ENCODE measurements around the gene UBE2J1.
A peak's percentile ranks its signal among the peaks of the same experiment; 100 is the strongest.

The UBE2J1 gene

DNA sequence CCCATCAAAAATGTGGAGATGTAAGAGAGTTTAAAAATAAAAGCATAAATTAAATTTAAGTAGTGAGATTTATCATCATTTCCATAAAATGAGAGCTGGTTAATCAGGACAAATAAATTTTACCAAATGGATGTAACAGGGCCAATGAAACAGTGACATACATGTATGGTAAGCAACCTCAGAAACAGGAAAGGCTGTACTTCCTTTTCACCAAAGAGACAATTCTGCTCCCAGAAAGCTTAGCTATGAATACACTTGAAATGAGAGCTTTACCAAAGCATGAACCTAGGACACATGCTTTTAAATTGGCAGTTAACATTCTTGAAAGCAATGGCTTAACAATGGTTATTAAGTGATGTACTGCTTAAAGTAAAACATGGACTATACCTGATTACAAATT is 12.1 kb upstream of the UBE2J1 start:
- DNase-seq: no peak

DNA sequence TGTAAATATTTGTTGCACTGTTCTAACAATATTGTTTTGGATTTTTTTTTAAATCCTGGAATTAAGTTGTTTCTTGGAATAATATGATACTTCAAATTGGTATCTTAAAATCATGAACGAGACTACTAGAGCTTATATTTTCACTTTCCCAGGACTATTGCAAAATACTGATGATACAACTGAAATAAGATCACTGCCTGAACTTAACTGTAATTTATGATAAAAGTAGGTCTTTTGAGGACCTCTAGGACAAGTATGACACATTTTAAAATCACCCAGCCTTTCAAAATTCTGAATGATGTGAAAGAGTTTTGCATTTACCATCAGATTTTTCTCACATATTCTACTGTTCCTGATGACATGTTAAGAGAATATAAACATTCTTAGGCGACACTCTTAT is 8.6 kb upstream of the UBE2J1 start:
- DNase-seq: no peak

DNA sequence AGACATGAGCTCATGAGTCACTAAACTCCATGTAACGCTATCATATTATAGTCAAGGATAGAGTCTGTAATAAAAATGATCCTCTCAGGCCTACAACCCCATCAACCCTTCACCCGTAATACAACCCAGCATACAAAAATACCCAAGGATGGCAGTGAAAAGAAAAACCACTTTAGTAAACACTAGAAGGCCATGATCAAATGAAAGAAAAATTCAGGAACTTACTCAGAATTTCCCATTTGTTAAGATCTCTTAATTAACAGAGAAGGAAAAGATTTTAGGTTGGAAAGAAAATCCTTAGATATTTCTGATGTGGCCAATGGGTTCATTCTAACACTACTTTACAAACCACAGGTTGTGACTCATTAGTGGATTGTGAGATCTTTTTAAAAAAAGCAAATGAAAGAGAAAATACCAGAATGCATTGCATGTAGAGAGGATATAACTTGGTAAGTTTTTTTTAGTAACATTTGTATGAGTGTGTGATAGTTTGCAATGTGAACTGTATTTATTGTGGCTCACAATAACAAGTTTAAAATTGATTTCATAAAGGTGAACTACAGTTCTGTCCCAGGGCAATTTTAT is 8.0 kb upstream of the UBE2J1 start:
- peak in 1 of 5 donors; percentile 38 for DNase-seq

DNA sequence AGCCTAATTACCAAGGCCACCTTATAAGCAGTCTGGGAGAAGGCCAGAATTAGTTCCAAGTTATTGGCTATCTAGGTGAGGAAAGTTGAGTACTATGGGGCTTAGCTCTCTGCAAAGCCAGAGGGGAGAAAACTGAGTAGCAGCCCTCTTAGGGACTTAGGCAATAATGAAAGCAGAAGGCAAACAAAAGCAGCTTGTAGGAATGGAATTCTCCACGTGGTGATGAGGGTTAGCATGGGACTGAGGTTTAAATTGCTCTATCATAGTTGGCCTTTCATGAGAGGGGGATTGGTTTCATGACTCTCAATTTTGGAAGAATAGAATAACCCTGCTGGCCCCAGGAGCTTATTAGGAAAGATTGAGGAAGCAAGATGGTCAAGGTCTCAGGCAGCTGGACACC is 7.0 kb upstream of the UBE2J1 start:
- no peak for DNase-seq

DNA sequence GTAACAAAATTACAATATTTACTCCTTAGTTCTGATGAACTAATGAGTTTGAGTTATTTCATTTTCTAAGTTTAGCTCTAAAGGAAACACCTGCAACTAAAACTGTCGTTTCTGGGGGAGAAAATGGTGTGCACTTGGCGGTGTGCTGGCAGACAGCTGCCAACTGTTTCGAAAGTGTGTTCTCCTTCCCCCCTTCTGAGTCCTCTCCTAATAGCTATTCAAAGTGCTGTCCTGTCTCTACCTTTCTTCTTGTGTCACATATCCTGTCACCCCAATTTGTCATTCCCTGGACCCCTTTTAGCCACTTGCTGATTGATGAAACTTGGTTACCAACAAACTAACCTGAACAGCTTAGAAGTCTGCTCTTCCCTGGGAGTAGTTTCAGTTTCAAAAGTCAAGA is 4.9 kb upstream of the UBE2J1 start:
- peak in 1 of 5 donors; percentile 47 for DNase-seq

DNA sequence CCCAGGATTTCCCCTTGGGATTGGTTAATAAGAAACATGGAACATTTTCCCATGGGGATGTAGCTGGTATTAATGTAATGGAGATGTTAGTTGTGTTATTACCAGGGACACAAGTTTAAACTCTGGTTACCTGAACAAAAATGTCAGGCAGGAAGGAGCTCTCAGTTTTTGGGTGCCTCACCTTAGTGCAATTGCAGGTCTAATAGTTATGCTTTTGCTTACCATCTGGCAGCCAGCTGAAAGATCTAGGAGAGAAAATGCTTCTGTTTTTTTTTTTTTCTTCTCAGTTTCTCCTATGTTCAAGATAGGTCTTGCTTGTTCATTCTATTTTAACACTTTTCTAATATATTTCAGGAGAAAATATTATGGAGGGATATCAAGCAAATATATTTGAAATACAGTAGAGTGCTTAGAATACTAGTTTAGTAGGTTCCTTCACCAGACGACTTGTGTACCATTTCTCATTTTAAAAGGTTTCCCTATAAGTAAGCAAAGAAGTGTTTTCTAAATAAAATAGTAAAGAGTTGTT is 4.2 kb upstream of the UBE2J1 start:
- DNase-seq: no peak

DNA sequence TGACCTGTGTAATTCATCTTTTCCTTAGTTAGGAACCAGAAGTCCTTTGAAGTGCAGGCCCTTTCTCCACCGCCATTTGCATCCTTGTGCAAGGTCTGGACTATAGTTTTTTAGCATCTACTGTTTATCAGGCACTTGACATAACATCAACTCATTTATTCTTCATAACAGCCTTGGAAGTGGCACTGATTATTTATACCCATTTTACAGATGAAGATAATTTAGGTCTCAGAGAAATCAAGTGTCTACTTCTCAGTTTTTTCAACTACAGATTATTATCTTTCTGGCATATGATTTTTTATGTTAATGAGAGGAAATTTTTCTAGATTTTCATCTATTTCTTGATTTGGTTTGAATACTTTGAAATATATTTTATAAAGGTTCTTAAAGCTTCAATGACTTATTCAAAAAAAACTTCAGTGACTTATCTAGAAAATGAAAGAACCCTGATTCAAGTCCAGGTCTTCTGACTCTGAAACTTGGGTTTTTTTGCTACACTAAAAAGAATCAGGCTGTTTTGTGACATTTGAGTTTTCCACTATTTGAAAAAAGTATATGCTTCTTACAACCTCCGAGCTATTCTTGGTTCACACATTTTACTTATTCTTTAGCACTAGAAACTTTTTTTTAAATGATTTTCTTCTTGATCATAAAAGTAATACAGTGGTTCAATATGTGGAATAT is 3.1 kb upstream of the UBE2J1 start:
- DNase-seq: no peak

DNA sequence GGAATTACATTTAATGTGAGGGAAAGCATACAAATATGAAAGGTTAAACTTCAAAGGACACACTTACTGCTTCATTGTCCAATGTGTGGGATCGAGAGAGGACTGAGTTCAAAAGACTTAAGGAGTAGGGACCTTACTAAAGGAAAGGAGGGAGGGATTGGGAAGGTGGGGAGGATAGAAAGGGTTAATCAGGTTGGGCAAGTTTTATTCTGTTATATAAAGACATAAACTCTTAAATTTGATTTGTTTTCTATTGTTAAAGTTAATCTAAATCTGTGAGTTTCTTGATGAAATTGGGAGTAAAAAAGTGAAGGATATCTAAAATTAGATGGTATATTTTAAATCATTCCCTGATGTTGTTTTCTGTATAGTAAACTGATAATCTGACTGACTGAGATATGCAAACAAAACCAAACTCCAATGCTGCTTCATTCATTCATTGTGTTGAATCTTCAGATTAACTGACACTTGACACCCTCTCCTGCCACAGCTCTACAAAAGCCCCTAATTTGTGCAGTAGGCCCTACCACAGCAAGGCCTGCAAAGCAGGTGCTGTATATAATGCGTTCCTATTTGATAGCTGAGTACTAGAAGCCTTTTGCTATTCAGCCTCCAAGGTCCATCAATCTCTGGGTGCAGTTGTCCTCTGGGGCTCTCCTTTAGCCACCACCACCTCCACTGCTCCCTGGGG is 1.3 kb upstream of the UBE2J1 start:
- DNase-seq: no peak

DNA sequence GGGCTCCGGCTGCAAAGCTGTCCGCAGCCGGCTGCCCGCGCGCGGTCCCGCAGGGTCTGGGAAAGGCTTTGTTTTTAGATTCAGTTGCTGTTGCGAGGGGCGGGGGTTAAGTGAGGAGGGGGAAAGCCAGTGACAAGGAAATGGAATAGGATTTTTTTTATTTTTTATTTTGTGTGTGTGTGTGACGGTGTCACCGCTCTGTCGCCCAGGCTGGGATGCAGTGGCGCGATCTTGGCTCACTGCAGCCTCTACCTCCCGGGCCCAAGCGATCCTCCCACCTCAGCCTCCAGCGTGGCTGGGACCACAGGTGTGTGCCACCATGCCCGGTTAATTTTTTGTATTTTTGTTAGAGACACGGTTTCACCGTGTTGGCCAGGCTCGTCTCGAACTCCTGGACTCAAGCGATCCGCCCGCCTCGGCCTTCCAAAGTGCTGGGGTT is 615 bp upstream of the UBE2J1 start:
- DNase-seq: peak in 1 of 5 donors; percentile 11

DNA sequence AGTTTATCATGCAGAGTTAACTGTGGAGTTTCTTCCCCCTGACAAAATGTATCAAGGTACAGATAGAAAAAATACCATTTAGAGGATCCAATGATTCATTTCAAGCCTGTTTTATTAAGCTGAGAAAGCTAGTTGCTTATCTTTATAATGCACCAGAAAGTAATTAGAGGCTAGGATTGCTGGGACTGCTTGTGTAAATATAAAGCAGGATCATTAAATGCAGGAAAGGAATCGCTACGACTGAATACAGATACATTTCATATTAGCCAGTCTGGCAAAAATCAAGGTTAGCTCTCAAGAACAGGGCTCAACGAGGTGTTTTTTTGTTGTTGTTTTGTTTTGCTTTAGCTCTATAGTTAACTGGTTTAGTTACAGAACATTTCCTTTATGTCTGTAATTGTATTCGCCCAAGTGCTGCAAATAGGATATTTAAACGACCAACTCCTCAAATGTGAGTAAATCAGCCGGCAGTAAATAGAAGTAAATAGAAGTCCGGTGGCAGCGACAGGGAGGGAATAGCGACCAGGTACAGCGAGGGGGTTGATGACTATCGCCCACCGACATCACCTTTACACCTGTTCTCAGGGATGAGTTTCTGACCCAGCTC is 748 bp downstream of the UBE2J1 start:
- DNase-seq: no peak

DNA sequence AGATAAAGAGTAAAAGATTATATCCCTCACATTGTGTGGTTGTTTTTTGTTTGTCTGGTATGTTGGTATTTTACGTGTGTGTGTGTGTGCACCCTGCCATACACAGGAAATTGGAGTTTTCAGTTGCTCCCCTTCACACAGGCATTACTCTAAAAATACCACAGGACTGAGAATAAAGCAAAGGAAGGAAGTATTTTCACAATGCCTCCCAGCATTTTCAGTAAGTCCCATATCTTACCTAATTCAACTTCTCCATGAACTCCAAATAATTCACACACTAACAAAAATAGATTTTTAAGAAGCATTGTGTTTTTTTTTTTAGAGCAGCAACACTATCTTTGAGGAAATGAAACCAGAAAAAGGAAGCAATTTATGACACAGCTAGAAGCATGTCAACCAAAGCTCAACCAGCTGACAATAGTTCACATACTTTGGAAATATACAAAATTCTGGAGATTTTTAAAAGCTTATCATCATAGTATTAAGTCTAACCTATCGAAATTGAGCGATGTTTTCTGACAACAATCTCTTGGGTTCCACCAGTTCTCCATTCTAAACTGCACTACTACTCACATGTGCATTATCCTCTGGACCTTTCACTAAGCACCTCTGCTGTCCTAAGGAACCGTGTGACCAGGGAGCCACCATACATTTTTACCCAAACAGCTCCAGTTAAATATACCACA is 2.1 kb downstream of the UBE2J1 start:
- peak in 1 of 5 donors; percentile 33 for DNase-seq

DNA sequence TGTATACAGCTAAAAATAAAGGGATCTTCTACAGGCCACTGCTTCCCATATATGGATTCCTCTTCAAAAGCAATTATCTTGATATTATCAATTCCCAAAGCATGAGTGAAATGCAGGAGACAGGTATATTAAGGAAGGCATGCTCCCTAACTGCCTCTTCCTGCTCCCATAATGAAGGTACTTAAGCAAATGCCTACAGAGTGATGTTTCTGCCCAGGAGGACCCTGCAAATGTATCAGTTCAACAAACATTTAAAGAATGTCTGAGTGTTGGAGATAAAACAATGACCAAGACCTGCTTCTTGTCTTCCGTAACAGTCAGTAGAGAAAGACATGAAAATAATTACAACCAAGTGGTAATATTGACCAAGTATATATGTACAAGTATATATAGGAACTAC is 4.2 kb downstream of the UBE2J1 start:
- DNase-seq: no peak

DNA sequence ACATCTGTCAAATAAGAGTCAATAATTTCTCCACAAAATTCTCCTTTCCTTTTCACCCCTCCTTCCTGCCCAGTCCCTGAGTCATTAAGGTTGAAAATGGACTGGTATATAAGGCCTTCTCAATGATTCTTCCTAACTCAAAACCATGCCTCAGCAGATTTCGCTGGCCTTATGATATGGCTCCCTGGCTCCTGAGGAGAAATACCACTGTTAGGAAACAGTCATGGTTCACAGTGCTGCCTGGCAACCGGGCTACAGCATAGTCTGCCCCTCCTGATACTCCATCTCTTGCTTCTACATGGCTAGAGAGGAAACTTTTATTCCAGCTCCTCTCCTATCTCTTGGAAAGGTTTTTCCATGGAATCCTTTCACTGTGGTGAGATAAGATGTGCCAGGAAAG is 4.7 kb downstream of the UBE2J1 start:
- DNase-seq: no peak

DNA sequence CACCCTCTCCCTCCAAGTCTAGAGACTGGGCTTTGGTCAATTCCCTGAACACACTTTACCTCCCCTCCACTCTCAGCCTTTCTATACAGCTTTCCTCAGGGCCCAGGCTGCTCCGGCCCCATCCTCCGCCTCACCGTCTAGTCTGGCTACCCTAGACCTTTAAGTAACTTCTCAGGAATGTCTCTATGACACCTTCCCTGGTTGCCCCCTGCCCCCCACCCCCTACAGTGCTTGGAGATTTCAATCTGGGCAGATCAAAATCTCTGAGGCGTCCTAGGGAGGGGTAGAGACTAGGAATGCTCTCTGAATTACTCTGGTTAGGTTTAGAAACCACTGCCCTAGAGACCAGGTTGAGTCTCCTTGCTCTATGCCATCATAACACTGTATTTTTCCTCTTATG is 6.1 kb downstream of the UBE2J1 start:
- no peak for DNase-seq

DNA sequence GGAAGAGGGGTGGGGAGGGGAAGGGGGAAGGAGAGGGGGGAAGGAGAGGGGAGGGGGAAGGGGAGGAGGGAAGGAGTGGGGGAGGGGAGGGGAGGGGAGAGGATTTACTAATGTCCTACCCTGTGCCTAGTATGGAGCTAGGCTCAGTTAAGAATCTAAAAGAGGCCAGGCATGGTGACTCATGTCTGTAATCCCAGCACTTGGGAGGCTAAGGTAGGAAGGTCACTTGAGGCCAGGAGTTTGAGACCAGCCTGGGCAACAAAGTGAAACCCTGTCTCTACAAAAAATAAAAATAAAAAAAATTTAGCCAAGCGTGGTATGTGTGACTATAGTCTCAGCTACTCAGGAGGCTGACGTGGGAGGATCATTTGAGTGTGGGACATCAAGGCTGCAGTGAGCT is 13.0 kb downstream of the UBE2J1 start:
- DNase-seq: no peak

DNA sequence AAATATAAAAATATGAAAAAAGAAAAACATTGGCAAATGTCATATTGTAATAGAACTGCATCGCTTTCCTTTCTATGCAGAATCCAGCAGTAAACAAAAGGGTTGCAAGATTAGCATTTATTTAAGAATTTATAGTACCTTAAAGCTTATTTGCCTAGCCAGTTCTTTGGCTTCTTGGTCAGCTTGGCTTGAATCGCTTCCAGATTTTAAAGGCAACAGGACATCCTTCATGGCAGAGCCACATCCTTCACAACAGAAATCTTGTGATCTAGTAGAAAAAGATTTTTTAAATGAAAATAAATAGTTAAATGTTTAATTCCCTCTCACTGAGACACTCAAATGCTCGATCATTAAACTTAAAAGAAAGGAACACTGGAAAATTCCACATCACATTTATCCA is 17.4 kb downstream of the UBE2J1 start:
- DNase-seq: no peak

DNA sequence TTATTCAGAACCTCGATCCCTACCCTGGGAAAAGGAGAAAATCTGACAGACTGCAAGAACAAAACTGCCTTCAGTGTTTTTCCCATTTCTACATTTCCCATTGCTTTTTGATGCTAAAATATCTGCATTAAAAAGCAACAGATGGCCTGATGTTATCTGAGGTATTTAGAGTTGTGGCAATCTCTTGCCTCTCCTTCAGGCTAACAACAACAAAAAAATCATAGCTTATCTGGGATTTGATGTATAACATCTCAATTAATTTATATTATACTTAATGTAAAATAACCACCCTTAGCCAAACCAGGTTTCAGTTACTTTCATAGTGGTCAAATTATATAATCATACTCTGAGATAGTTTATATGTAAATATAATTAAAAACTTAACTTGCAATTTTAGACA is 21.6 kb downstream of the UBE2J1 start:
- DNase-seq: no peak

DNA sequence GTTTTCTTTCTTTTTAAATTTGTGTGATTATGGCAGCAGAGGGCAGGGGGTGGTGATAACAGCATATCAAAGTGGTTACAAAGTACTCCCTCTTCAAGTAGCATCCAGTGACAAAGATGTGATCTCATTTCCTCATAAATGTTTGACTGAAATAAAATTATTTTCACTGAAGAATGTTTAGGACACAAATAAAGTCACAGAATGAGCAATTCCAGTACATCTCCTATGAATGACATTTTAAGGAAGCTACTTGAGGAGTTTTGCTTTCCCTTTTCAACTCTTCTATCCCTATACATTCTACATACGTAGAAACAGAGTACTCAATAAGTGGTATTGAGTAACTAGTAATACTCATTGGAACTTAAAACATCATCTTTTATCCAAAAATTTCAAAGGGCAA is 23.5 kb downstream of the UBE2J1 start:
- DNase-seq: no peak

DNA sequence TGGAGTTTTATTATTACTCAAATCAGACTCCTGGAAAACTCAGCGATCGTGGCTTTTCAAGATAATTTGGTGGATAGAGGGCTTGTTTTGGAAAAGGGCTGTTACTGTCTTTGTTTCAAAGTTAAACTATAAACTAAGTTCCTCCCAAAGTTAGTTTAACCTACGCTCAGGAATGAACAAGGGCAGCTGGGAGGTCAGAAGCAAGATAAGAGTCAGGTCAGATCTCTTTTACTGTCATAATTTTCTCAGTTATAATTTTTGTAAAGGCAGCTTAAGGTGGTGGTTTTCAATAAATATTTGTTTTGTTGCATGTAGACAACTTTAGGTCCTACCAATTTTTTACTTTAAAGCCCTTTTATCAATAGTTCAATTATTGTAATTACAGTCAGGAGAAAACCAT is 28.2 kb downstream of the UBE2J1 start:
- no peak for DNase-seq

DNA sequence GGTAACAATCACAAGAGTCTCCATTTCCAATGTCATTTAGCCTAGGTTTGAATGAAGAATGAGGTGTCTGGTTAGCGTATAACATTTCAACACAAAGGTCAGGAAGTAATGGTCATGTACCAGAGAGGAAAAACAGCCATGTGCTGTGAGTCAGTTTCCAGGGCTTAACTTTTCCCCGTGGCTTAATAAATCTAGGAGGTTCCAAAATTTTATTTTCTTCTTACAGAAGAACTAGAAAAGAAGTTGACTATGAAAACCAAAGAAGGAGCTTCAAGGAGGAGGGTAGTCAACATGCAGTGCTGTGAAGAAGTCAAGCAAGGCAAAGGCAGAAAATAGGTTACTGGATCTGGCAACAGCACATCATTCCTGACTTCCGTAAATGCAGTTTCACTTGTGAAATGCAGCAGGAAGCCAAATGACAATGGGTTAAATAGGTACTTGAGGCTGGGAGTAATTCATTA is 29.0 kb downstream of the UBE2J1 start:
- DNase-seq: no peak

DNA sequence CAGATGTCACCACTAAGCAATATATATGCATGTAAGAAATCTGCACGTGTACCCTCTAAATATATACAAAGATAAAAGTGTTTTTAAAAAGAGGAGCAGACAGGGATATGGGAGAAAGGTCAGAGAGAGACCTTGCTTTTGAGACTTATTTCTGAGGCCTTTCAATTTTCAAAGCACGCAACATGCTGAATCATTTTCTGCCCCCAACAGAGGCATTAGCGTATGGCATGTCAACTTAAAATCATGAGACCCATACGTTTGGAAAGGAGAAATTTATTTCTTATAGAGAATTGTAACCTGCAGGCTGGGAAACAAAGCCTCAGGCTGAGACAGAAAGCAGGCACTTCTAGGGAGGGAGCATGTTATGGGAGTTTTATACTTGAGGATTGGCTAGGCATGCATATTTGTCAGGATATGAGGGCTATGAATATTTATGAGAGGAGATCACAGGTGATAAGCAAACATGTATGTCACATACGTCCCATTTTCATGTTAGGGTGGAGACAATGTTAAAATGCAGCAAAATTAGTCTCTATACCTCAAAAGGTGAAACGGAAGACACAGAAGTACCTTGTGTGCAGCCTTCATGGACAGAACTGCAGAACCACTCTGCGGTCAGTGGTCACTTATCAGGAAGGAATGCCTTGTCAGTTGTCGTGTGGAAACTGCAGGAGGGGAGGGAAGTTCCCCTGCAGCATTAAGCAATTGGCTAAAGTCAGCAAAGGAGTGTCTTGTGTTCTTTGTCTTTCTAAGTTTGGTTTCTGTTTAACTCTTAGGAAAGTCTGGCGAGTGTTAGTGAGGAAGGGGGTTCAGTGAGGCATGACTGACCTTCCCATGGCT is 31.2 kb downstream of the UBE2J1 start:
- no peak for DNase-seq

DNA sequence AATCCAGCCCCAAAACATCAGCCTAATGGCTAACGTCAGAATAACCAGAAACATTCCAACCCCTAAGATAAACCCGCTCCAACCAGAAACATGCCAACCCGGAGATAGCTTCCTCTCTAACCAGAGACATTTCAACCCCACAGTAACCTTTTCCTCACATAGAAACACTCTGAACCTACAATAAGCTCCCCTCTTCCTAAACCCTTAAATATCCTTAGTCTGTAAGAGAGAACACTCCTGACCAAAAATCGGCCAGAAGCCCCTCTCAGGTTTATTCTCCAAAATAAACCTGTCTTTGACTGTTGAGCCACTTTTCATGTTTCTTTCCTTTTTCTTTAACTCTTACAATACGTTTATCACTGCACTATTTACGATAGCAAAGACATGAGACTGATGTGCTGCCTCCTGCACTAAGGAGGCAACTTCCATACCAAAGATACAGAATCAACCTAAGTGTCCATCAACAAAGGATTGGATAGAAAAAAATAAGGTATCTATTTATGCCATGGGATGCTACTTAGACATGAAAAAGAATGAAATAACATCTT is 32.4 kb downstream of the UBE2J1 start:
- DNase-seq: no peak
